SIG-M5 treated with dmso at 0.1 percent for 504 hours (cell line): ENCODE data around the gene STRN.

Source experiments
- DNase-seq: peaks from one replicate; lab custom pipeline; 2025; ENCODE audit not compliant: unreplicated experiment; lab: John Stamatoyannopoulos, UW

STRN gene

DNA sequence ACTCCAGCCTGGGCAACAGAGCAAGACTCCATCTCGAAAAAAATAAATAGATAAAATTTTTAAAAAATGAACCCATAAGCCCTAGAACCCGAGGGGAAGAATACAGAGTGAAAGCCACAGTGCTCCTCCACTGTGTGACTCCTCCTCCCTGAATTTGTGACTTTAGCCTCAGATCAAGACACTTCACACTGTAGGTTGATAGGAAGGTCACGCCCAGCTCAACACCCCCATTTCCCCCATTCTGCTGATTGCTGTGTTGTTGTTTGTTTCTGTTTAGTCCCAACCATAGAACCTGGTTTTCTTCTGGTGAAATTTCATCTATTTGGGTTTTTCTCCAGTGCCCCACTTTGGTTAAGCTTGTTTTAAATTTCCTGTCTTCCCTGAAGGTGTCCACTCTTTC is 167.6 kb downstream of the STRN start:
- DNase-seq: no peak

- DNase-seq: no peak
These were observed 168.8 kb downstream of the STRN start for GRCh38 chr2:36797324-36798070.
